GM19025 (cell line): ENCODE results near the gene SPAG8.

ENCODE experiments used
- ATAC-seq: cut with Tn5 transposase; IDR thresholded peaks from one replicate; pipeline ENCODE4 v1.9.1; 2021; ENCODE audit warnings: mild to moderate bottlenecking, low read depth, moderate library complexity; ENCODE audit not compliant: unreplicated experiment

Gene SPAG8

DNA sequence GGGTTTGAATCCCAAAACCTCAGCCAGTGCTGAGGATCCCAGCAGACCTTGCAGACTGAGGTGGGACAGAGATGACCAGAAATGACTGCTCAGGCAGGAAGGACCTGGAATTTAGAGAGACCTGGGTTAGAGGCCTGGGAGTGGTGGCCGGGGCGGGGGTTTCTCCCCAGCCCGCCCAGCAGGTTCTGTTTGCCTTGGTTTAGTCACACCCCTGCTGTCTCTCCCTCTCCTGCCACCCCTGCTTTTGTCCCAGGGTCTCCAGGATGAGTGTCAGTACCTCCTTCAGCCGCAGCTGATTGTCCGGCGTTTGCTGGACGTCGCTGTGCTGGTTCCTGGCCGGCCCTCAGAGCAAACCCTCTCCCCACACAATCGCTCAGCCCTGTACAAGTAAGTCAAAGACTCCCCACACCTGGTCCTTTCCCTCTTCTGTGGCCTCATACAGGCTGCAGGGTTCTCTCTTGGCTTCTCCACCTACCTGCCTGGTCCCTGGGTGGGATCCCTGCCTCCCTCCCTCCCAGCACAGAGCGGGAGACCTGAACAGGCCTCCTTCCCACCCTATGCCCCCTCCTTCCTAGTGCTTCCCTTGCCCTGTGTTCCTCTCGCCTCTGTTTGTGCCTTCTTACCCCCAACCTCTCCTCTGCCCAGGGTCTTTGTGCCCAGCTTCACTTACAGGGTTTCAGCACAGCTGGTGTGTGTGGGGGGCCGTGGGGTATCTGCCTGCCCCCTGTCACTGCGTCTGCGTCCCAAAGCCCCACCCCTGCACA lies 29.0 kb upstream of the SPAG8 start:
- no peak for ATAC-seq

DNA sequence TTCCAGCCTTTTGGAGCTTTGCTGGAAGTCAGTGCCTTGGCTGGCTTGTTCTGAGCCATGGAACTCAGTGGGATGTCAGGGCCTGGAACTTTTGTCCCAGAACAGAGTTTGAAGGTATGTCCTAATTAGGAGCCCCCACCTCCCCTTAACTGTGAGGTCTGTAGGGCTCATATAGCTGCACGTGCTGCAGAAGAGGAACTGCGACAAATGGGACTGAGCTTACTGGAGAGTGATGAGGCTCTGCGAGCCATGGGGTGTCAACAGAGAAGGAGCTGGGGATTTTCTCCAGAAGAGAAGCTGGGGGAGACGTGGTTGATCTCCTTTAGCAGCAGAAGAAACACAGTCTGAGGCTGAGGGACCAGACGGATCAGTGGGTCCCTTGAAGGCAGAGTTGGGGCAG lies 27.9 kb upstream of the SPAG8 start:
- no peak for ATAC-seq

DNA sequence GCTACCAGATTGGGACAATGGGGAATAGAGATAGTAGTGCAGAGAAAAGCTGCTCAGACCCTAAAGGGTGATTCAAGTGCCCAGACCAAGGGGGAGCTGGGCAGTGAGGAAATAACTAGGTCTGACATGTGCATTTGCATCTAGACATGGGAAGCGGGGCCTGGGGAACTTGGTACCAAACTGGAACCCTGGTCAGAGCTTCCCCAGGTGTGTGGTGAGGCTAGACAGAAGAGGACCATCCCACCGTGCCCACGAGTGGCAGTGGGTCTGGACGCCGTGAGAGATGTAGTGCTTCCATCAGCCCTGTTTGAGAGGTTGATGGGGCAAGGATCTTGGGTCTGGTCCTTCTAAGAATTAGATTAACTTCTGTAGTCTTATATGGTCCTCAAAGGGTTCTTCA lies 24.5 kb upstream of the SPAG8 start:
- no peak for ATAC-seq

DNA sequence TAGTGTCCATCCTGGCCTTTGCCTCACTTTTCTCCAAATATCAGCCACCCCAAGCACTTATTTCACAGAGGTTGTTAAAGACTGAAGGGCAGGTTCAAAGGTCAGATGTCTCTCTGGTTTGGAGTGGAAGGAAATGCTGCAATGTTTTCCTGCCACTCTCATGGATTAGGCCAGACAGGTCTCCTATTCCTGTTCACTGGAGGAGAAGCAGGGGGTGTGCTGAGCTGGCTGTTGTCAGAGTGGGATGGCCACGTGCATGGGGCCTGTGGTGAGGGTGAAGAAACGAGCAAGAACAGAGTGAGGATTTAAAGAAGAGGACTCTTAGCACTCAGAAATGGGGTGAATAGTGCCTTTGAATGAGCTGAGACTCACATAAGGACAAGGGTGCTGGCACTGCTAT lies 23.7 kb upstream of the SPAG8 start:
- no peak for ATAC-seq

DNA sequence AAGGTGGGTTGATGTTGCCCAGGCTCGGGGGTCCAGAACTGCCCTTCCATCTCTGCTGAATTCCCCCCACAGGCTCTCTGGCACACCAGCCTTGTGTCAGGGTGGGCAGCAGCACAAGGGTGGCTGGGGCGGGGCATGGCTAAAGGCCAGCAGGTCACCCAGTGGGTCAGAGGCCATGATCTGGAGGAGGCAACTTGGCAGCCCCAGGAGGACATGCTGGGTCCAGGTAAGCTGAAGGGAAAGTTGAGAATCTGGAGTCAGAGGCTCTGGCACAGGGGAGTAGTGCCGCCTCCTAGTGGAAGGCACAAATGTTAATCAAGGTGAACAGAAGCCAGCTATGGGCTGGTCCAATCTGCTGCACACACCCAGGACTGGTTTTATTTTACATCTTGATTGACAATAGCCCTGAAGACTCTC lies 23.2 kb upstream of the SPAG8 start:
- ATAC-seq: no peak

DNA sequence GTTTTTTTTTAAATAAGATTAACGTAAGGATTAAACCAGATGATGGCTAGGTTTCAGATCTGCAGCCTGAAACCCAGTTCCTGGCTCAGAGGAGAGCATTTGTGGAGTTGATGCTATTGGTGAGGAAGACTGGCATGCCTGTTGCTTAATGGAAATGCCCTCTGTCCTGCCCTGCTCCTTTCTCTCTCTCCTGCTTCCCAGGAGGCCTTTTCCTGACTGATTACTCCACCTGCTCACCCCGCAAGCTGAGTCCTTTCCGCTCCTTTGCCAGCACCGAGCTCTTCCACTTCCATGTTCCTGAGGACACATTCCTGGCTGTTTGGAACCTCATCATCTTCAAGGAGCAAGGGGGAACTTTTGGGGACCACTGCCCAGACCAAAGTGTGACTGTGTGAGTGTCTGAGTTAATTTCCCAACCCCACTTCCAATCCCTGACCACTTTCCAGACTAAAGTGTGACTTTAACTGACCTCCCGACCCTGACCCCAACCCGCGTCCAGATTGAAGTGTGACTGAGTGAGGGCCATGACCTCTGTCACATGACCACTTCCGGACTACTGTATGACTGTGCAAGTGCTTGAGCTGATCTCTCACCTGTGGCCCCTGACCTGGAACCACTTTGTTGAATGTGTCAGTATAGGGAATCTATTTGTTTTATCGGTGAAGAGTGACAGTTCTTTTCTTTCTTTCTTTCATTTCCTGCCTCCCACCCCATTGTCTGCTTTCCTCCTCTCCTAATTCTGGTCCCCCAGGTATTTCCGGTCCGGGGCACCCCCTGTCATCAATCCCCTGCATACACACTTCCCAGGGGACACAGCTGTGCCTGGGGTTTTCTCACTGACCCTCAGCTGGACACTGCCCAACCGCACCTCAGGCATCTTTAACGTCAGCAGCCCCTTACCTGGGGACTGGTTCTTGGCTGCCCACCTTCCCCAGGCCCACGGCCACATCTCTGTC lies 22.5 kb upstream of the SPAG8 start:
- no peak for ATAC-seq

DNA sequence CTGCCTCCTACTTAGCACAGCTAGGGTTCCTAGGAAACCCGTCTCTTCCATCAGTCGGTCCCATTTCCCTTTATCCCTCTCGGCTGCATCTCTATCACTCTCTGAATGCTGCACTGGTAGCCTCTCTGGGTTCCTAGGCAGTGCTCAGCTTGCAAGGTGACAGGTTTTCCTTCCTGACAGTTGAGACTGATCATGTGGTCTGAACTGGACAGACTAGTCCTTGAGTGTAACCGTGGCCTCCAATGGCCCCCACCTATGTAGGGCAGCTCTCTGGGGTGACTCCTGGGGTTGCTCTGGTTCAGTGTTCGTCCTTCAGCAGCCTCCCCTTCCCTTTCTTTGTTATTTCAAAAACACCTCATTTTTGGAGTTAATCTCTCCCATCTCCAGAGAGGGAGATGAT lies 20.8 kb upstream of the SPAG8 start:
- no peak for ATAC-seq

DNA sequence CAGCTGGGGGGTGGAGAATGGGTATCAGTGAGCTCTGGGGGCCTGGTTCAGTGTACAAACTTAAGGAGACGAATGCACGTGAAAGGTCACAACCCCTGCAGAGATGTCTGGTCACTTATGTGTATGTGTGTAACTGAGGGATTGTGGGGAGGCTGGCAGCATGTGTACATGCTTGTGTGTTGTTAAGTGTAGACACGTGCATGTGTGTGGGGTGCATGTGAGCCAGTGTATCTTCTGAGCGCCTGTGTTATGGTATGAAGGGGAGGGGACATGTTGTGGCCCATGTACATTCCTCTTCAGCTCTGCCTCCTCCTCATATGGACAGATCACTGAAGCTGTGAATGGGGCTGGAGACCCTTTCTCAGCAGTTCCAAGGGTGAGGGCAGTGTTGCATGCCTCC lies 19.0 kb upstream of the SPAG8 start:
- ATAC-seq: no peak

DNA sequence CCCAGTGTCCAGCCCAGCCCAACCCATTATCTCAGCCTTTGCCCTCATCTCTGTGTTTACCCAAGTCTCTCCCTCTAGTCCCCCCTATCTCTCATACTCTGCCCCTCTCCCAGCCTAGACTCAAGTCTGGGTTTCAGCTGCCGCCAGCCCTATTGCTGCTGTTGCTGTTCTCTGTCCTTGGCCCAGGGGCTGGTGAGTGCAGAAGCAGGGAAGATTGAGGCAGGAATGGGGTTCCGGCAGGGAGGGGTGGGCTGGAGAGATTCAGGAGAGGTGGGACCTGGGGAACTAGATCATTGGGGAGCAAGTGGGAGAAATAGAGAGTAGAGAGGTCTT lies 17.7 kb upstream of the SPAG8 start:
- ATAC-seq: no peak

DNA sequence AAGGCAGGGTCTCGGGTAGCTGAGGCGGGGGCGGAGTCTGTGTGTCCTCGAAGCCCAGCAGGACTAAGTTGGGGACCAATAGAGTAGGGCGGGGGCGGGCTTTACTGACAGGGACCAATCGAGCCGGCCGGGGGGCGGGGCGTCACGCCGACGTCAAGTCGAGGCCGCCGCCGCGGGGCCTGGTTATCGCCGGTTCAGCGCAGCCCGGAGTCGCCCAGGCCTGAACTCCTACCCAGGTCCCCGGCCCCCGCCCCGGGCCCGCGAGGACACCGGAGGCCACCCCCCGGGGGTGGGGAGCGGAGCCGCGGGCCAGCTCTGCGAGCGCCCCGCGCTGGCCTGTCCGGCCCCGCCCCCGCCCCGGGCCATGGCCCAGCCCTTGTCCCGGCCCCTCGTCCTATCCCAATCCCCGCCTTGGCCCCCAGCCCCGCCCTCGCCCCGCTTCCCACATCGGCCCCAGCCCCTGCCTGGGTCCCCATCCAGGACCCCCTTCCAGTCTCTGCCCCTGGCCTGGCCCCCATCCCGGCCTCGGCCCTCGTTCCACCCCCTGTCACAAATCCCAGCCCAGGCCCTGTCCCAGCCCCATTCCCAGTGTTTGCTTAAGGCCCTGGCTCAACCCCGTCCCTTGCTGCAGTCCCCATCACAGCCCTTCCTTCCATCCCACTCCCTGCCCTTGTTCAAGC lies 17.2 kb upstream of the SPAG8 start, which contains the start of gene TMEM8B:
TMEM8B (plus strand) TSS at position 145 of the 680 bp plus-strand sequence; CDS start at position 365, 220 bp downstream.
- peak; percentile 78 for ATAC-seq

DNA sequence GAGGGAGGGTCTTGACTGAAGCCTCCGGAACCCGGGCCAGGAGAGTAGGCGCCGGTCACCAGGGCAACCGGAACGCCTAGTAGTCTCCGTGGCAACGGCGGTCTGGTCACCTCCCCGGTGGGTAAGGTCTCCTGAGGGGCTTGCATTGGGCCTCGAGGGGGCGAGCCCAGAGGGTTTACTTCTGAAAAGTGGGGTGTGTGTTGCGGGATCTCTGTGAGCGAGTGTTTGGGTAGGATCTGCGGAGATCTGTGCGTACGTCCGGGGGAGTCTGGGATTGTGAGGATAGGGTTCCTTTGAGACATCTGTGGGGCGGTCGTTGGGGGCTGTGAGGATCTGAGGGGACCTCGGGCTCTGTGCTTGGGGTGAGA lies 16.6 kb upstream of the SPAG8 start, which contains the start of gene FAM221B:
FAM221B (minus strand) TSS at position 17 of the 368 bp plus-strand sequence. CDS start 2,571 bp downstream, outside the sequence.
- ATAC-seq: no peak

DNA sequence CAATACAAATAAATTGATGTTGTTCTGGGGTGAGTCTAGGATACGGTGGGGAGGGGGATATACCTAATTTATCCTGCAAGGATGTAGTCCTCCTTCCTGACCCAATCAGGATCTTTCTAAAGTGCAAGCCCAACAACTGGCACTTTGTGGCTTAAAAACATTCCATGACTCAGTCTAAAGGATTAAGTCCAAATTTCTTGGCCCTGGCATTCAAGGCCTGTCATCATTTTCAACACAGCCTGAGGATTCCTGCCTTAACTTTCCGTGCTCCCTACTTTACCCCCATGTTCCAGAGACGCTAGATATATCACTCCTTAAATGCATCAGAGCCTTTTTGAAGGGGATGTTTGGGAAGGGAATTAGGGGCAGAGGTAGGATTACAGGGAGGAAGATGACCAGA lies 15.4 kb upstream of the SPAG8 start:
- ATAC-seq: no peak

DNA sequence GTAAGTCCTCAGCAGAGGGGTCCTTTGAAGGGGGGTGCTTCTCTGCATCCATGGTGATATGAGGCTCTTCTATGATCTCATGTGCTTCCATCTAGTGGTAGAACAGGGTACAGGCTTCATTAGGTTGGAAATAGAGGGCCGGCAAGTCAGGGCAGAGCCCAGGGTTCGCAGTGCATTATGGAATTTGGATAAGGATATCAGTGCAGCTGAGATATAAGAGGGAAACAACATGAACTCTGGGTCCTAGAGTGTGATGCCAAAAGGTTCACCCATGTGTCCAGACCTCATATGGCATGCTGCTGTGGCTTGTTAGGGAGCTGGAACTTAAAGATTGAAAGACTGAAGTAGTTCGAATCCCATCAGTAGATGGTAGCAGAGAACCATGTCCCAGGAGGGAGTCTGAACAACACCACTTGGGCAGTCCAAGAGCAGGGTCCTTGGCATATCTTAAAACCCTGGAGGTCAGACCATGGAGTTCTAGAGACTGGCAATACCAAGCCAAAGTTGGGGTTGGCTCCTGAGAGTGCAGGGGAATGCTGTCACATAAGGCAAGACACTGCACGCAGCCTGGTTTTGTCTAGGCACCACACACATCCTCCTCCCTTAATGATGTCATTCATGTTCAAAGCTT lies 14.1 kb upstream of the SPAG8 start:
- peak; percentile 31 for ATAC-seq

DNA sequence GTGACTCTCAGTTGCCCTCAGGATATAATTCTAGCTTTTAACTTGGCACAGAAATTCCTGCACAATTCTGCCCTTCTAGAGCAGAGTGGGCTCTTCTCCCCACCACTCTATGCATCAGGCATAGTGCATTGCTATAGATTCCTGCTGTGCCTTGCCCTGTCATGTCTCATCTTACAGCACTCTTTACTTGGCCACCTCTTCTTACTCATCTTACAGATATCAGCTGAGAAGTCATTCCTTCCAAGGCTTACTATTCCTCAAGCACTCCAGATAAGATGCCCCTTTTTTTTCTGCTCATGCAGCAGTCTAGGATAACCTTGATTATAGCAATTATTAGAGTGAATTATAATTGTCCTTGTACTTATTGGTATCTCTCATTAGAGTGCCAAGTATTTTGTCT lies 10.9 kb upstream of the SPAG8 start:
- ATAC-seq: no peak

DNA sequence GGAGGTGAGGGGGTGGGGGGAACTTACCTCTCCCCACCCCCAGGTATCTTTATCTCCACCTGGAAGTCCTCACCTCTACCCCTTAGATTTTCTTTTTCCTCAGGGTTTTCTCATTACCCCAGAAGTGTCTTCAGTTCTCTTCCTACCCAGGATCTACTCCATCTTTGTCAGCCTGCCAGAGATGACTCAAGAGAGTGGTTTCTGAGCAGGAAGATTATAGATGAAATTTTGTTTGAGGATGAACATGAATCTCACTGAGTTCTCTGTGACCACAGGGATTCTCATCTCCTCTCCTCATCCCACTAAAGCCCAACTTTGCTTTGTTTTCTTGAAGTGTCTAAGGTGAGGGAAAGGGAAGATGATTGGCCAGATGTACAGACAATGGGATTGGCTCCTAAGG lies 8.0 kb upstream of the SPAG8 start:
- no peak for ATAC-seq

DNA sequence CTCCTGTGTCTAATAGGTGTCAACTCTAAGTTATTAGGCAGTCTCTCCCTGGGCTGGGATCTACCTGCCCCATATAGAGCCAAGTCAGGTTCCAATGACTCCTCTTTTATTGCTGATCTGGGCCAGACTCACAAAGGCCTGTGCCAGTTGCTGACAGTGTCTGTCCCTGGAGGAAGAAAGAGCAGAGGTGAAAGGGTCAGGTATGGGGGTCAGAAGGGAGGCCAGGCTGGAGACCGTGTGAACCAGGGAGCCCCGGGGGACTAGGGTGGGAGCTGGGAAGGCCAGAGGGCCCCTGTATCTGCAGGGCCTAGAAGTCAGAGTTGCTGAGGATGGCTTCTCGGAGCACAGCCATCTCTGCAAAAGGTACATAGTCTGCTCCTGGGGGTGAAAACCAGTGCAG lies 6.3 kb upstream of the SPAG8 start:
- ATAC-seq: no peak

DNA sequence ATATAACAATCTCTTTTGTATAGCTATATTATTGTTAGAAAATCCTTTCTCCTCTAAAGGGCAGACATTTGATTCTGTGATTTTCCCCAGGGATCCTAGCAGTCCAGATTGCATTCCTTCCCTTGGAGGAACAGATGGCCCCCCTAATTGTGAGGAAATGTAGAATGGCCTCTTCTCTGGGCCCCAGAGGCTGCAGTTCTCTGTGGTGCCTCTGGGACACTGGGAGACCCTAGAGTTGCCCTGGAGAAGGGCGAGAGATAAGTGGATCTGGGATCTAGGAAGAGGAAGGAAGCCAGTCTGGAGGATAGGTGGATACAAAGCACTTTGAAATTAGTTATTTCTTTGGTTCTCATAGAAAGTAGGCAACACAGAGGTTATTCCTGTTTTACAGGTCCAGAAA lies 4.6 kb upstream of the SPAG8 start:
- ATAC-seq: no peak

DNA sequence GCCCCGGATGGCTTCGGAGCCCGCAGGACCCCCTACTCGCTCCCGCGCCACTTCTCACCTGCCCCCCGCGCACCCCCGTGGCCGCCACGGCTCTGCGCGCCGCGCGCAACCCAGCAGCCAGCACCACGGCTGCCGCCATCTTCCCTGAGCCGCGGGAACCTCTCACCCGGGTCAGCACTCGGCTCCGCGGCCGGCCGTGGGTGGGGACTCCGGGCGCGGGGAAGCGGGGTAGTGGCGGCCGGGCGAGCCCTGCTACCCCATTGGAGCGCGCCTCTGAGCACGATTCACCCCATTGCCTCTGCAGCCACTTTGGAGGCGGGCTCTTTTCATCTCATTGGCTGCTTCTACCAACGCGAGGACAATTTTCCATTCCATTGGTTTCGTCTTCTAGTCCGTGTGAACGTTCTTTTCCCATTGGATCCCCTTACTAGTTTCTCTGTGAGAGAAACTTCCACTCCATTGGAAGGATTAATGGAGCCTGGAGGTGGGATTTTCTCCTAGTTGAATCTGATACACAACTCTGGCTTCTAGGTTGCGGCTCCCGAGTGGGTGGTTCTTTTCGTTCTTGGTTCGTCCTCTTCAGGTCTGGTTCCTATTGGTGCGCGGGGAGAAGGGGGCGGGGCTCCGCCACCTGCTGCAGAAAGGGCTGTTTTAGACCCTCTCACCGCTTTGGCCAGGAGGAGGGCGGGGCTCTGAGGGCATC lies 2.9 kb upstream of the SPAG8 start, which contains the start of gene HINT2:
HINT2 (minus strand) TSS at position 202 of the 703 bp plus-strand sequence; CDS start at position 139, 63 bp downstream.
- peak; percentile 67 for ATAC-seq

DNA sequence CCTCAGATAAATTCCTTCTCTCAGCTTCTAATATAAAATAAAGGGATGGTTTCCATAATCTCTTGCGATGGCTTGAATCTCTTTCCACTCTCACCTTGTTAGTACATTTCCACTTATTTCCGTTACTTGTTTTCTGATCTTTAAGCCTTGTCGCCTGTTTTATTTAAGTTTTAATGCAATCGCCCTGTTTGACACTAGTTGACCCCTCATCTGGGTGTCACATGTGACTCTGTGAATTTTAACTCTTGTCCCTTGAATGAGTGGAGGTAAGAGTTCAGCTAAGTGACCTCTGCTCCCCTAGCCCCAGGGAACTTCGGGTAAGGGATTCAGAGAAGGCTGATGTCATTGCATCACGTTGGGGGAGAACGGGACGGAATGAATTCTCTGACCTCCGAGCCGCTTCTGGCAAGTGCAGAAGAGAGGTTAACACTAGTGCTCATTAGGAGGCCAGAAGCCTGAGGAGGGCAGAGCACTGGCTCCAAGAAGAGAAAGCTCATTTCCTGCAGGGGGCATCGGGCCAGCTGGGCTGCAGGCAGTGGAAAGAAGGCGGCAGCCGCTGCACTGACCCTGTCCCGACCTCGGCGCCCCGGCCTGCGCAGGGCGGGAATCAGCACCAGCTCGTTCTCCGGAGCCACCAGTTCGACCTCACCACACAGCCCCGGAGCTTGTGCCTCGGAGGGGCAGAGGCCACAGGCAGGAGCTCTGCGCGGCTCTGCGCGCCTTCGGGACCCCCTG lies 2.2 kb upstream of the SPAG8 start:
- peak; percentile 18 for ATAC-seq
